ENCODE measurements around the gene GAN. TPM values are rescaled to one million over a fixed set of nuclear protein-coding genes. Genes with fewer than 3 reads are reported as not detected.

The GAN gene
- total RNA-seq, 1 donor from 2014 or later = 8.6 TPM

DNA sequence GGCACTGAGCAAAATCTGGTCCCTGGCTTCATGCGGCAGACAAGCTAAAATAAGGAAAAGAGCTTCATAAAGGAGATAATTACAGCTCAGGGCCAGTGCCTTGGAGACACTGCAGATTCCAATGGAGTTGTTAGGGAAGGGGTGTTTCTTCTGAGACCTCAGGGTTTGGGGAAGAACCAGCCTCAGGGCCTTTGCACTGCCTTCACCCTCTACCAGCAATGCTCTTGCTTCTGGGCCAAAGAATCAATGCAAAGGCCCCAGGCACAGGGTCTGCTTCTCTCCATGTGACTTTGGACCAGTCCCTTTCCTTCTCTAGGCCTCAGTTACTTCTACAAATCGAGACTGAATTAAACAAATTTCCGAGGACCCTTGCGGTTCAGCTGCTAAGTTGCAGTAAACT, 36.2 kb upstream of the GAN start:
- POLR2A ChIA-PET = no interaction called here
- intact Hi-C loops (cut with micrococcal nuclease) = no loop called here
- CTCF ChIA-PET = no interaction called here
- Mint-ChIP-seq H3K4me1 (no peaks in the 10 kb centered on the region), H3K36me3 (ENCODE audit: low read depth) (no peaks in the 10 kb centered on the region), H3K27ac (no peak overlapping the region), H3K27me3 (peaks cover 2% of the 10 kb centered on the region), H3K9me3 (no peaks in the 10 kb centered on the region), H3K4me3 (no peak overlapping the region)
- ATAC-seq (ENCODE audit: low read depth) (no peak), DNase-seq (no peak)
- TF ChIP-seq, protein P1, sequence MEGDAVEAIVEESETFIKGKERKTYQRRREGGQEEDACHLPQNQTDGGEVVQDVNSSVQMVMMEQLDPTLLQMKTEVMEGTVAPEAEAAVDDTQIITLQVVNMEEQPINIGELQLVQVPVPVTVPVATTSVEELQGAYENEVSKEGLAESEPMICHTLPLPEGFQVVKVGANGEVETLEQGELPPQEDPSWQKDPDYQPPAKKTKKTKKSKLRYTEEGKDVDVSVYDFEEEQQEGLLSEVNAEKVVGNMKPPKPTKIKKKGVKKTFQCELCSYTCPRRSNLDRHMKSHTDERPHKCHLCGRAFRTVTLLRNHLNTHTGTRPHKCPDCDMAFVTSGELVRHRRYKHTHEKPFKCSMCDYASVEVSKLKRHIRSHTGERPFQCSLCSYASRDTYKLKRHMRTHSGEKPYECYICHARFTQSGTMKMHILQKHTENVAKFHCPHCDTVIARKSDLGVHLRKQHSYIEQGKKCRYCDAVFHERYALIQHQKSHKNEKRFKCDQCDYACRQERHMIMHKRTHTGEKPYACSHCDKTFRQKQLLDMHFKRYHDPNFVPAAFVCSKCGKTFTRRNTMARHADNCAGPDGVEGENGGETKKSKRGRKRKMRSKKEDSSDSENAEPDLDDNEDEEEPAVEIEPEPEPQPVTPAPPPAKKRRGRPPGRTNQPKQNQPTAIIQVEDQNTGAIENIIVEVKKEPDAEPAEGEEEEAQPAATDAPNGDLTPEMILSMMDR (IDR thresholded peaks at IDR 0.05) = no peak

DNA sequence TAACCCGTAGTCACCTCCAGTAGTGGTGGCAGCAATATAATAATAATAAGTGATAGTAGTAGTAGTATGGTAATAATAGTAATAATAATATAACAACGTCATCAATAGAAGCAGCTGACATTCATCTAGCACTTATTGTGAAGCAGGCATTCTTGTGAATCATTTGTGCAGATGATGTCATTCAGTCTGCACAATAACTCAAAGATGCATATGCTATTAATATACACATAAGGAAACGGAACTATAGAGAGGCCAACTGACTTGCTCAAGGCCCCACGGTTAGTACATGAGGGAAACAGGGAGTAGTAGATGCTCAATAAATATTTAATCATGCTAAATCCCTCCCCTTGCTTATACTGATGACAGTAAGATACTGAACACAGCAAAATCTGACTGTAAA, 35.4 kb upstream of the GAN start:
- H3K27me3 Mint-ChIP-seq = peaks cover 2% of the 10 kb centered on the region
- intact Hi-C loops (cut with micrococcal nuclease) = no loop called here
- H3K27ac Mint-ChIP-seq = no peak overlapping the region
- CTCF ChIA-PET = no interaction called here
- DNase-seq (no peak), ATAC-seq (ENCODE audit: low read depth) (no peak)
- no peaks in the 10 kb centered on the region for H3K9me3 Mint-ChIP-seq
- H3K4me1 Mint-ChIP-seq = no peaks in the 10 kb centered on the region
- POLR2A ChIA-PET = no interaction called here
- TF ChIP-seq, protein P1 (IDR thresholded peaks at IDR 0.05) = no peak
- H3K4me3 Mint-ChIP-seq = no peak overlapping the region
- H3K36me3 Mint-ChIP-seq (ENCODE audit: low read depth) = no peaks in the 10 kb centered on the region

DNA sequence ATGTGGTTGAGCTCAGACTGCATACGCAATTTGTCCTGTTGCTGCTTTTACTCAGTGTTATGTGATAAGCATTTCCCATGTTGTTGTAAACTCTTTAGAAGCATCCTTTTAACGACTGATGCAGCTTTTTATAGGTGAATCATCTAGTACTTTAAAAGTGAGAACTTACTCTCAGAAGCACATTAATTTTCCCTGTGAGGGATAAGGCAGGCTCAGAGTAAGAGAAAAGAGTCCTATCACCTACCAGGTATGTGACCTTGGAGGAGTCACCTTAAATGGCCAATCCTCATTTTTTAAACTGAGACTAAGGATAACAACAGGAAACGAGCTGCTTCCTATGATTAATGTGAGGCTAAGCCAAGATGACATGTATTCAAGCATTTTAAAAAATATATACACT, 34.4 kb upstream of the GAN start:
- ATAC-seq (ENCODE audit: low read depth) (no peak), DNase-seq (no peak)
- no peaks in the 10 kb centered on the region for H3K36me3 Mint-ChIP-seq (ENCODE audit: low read depth)
- intact Hi-C loops (cut with micrococcal nuclease) = no loop called here
- H3K27me3 Mint-ChIP-seq = peaks cover 2% of the 10 kb centered on the region
- H3K4me3 Mint-ChIP-seq = no peak overlapping the region
- CTCF ChIA-PET = no interaction called here
- no peaks in the 10 kb centered on the region for H3K9me3 Mint-ChIP-seq
- H3K4me1 Mint-ChIP-seq = no peaks in the 10 kb centered on the region
- no peak overlapping the region for H3K27ac Mint-ChIP-seq
- TF ChIP-seq, protein P1 (IDR thresholded peaks at IDR 0.05) = no peak
- POLR2A ChIA-PET = no interaction called here

DNA sequence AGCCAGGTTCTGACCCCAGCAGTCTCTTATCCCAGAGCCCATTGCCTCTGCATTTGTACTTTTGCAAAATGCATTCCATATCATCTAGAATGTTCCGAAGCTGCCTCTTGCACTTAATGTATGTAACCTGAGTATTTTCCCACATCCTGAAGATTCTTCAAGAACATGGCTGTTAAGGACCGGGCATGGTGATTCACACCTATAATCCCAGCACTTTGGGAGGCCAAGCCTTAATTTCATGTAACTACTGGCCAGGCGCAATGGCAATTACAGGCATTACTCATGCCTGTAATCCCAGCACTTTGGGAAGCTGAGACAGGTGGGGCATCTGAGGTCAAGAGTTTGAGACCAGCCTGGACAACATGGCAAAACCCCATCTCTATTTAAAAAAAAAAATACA, 31.7 kb upstream of the GAN start:
- POLR2A ChIA-PET = no interaction called here
- Mint-ChIP-seq H3K9me3 (no peaks in the 10 kb centered on the region), H3K27me3 (no peaks in the 10 kb centered on the region), H3K36me3 (ENCODE audit: low read depth) (no peaks in the 10 kb centered on the region), H3K27ac (no peak overlapping the region), H3K4me1 (no peaks in the 10 kb centered on the region), H3K4me3 (no peak overlapping the region)
- intact Hi-C loops (cut with micrococcal nuclease) = no loop called here
- CTCF ChIA-PET = no interaction called here
- TF ChIP-seq, protein P1 (IDR thresholded peaks at IDR 0.05) = no peak
- no peak for ATAC-seq (ENCODE audit: low read depth)
- DNase-seq = no peak

DNA sequence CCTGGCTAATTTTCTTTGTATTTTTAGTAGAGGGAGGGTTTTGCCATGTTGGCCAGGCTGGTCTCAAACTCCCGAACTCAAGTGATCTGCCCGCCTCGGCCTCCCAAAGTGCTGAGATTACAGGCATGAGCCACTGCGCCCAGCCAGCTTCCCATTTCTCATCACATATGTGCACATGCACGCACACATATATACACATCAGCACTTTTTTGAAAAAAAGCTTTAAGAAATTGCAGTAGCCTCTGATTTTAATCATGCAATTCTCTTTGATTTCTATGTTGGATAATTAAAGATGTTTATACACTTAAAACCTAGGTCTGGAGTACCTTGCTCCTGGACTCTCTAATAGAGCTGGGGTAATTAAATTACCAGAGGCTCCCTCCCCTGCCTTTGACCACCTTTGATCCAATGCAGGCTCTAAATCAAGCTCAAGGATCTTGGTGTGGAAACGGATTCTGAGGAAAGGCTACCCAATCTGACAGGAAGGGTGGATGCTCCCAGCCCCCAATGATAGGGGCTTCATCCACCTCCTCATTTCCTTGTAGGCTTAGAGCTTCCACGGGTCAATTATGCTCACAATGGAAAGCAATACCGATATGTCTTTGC, 29.7 kb upstream of the GAN start:
- no peaks in the 10 kb centered on the region for H3K4me1 Mint-ChIP-seq
- ATAC-seq (ENCODE audit: low read depth) (no peak), DNase-seq (no peak)
- intact Hi-C loops (cut with micrococcal nuclease) = no loop called here
- H3K4me3 Mint-ChIP-seq = no peak overlapping the region
- H3K36me3 Mint-ChIP-seq (ENCODE audit: low read depth) = no peaks in the 10 kb centered on the region
- H3K27ac Mint-ChIP-seq = no peak overlapping the region
- CTCF ChIA-PET = interaction anchor here (0.9 kb wide), 1 partner anchor 80 kb away, joined by 3 read pairs; no protein-coding TSS in a partner anchor
- POLR2A ChIA-PET = no interaction called here
- TF ChIP-seq, protein P1 (IDR thresholded peaks at IDR 0.05) = no peak
- H3K27me3 Mint-ChIP-seq = no peaks in the 10 kb centered on the region
- no peaks in the 10 kb centered on the region for H3K9me3 Mint-ChIP-seq
